A673 (cell line): ENCODE data around the gene XYLT1. TPM values are rescaled to one million over a fixed set of nuclear protein-coding genes. Genes with fewer than 3 reads are reported as not detected.

ENCODE experiments used
- BruUV-seq: library from RNA; stranded (reverse); fragments of 400-500 nt; replicated peaks from 2 replicates; lab custom pipeline; 2021; lab: Mats Ljungman, UMichigan
- CTCF ChIA-PET: fragments of 300-600 bp; sonication (Branson Sonifier 250); formaldehyde crosslinking; loops from one replicate; lab custom pipeline; 2022; ENCODE audit warnings: antibody characterized with exemption; lab: Charles Lee
- POLR2A ChIA-PET: fragments of 300-600 bp; sonication (Branson Sonifier 250); formaldehyde crosslinking; loops from one replicate; lab custom pipeline; 2022; ENCODE audit warnings: antibody characterized with exemption; ENCODE audit not compliant: low non-redundant PET; lab: Charles Lee
- DNase-seq: peaks from one replicate; pipeline ENCODE4 v3.0.0-alpha.2; 2015; ENCODE audit warnings: low spot score
- H3K27ac ChIP-seq: fragments of 200-600 bp; sonication (generic); 2 replicates; pipeline ENCODE4 v1.5.1; 2016; ENCODE audit warnings: mixed run types, low read depth, mild to moderate bottlenecking, mixed read lengths, antibody characterized with exemption, low read length; ENCODE audit not compliant: poor library complexity, severe bottlenecking
- H3K27me3 ChIP-seq: fragments of 200-600 bp; sonication (generic); replicated peaks from 2 replicates; pipeline ENCODE4 v1.6.1; 2017; ENCODE audit warnings: mixed run types, low read depth, mild to moderate bottlenecking, mixed read lengths, antibody characterized with exemption, low read length; ENCODE audit not compliant: insufficient read depth, poor library complexity
- H3K36me3 ChIP-seq: fragments of 200-600 bp; sonication (generic); 2 replicates; pipeline ENCODE4 v1.6.1; 2016; ENCODE audit warnings: mixed run types, mild to moderate bottlenecking, mixed read lengths, antibody characterized with exemption, low read length; ENCODE audit not compliant: insufficient read depth, poor library complexity, severe bottlenecking
- H3K4me1 ChIP-seq: fragments of 200-600 bp; sonication (generic); 2 replicates; pipeline ENCODE4 v1.6.1; 2017; ENCODE audit warnings: mixed run types, mild to moderate bottlenecking, mixed read lengths, antibody characterized with exemption, low read length; ENCODE audit not compliant: insufficient read depth, poor library complexity, severe bottlenecking
- H3K4me3 ChIP-seq: fragments of 200-600 bp; sonication (generic); 2 replicates; pipeline ENCODE4 v1.5.1; 2016; ENCODE audit warnings: low read depth, mixed run types, mild to moderate bottlenecking, mixed read lengths, low read length; ENCODE audit not compliant: poor library complexity, severe bottlenecking
- H3K9me3 ChIP-seq: fragments of 200-600 bp; sonication (generic); 2 replicates; pipeline ENCODE4 v1.6.1; 2016; ENCODE audit warnings: mixed run types, low read depth, mild to moderate bottlenecking, mixed read lengths, antibody characterized with exemption, low read length; ENCODE audit not compliant: poor library complexity, severe bottlenecking
- CTCF ChIP-seq: fragments of 300-800, 200-600 bp; sonication (generic); conservative IDR thresholded peaks from 2 replicates; pipeline ENCODE4 v1.5.1; 2017; ENCODE audit warnings: low read depth, mild to moderate bottlenecking, antibody characterized with exemption, low read length, moderate library complexity, mixed read lengths
- EZH2 ChIP-seq: fragments of 200-600 bp; sonication (generic); IDR thresholded peaks from 2 replicates; pipeline ENCODE4 v1.6.1; 2017; ENCODE audit warnings: borderline replicate concordance, low read depth, mild to moderate bottlenecking, mixed read lengths, antibody characterized with exemption, low read length; ENCODE audit not compliant: poor library complexity, severe bottlenecking
- intact Hi-C: fragments of 100-400 bp; cut with micrococcal nuclease; formaldehyde crosslinking; loops from one replicate; pipeline ENCODE4 v1.10.0; 2022; ENCODE audit not compliant: unreplicated experiment
- total RNA-seq: library from RNA; stranded (reverse); gene quantifications from 2 replicates; pipeline ENCODE4 v1.2.3, GENCODE V29; 2021

Gene XYLT1
- total RNA-seq, 1 experiment from 2014 or later: 0.64 TPM

GRCh38 chr16:17503331-17503730, 32.6 kb upstream of the XYLT1 start:
- H3K27ac ChIP-seq: no peak overlapping the region
- no peaks in the 10 kb centered on the region for H3K27me3 ChIP-seq
- intact Hi-C loops: no loop called here
- BruUV-seq: no TSS peak
- H3K9me3 ChIP-seq: no peaks in the 10 kb centered on the region
- no peaks in the 10 kb centered on the region for H3K36me3 ChIP-seq
- CTCF ChIA-PET: no interaction called here
- TF ChIP-seq CTCF: no peak
- no peak for TF ChIP-seq EZH2
- H3K4me1 ChIP-seq: no peaks in the 10 kb centered on the region
- no peak for DNase-seq
- POLR2A ChIA-PET: no interaction called here
- no peak overlapping the region for H3K4me3 ChIP-seq

GRCh38 chr16:17501321-17501720, 30.6 kb upstream of the XYLT1 start:
- ChIA-PET CTCF (no interaction called here), POLR2A (no interaction called here)
- Histone ChIP-seq H3K4me3 (no peak overlapping the region), H3K36me3 (no peaks in the 10 kb centered on the region), H3K9me3 (no peaks in the 10 kb centered on the region), H3K27me3 (no peaks in the 10 kb centered on the region), H3K4me1 (no peaks in the 10 kb centered on the region), H3K27ac (no peak overlapping the region)
- BruUV-seq: no TSS peak
- TF ChIP-seq EZH2: no peak
- TF ChIP-seq CTCF: no peak
- intact Hi-C loops: no loop called here
- DNase-seq: no peak

GRCh38 chr16:17499223-17499902, 28.6 kb upstream of the XYLT1 start:
- intact Hi-C loops: no loop called here
- no peak overlapping the region for H3K4me3 ChIP-seq
- H3K27me3 ChIP-seq: no peaks in the 10 kb centered on the region
- H3K27ac ChIP-seq: no peak overlapping the region
- DNase-seq: no peak
- TF ChIP-seq CTCF (no peak), EZH2 (no peak)
- ChIA-PET POLR2A (no interaction called here), CTCF (no interaction called here)
- BruUV-seq: no TSS peak
- no peaks in the 10 kb centered on the region for H3K9me3 ChIP-seq
- no peaks in the 10 kb centered on the region for H3K36me3 ChIP-seq
- no peaks in the 10 kb centered on the region for H3K4me1 ChIP-seq
